ENCODE results near the gene PCP4. TPM values are rescaled to one million over a fixed set of nuclear protein-coding genes. Genes with fewer than 3 reads are reported as not detected.

Gene PCP4
- total and polyA plus RNA-seq, 10 donors = 0.98 to 5.4 (median 1.7) TPM; not detected in 5

DNA sequence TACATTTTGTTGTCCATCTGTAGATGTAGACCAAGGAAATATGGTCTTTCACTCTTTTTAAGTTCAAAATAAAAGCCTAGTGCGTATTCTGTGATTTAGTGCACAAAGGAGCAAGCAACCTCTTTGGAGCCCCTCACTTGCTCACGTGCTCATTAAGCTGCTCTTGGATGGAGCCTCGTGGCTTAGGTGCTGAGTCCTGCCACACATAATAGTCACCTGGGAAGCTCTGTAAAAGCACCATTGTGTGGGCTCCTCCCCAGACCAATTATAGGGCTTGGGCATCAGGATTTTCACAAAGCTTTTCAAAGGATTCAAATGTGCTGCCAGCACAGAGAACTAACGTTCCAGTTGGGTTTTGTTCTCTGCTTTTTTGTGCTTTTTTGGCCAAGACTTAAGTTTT is 85.0 kb downstream of the PCP4 start:
- DNase-seq = no peak
- Histone ChIP-seq H3K4me1 (no peaks in the 10 kb centered on the region), H3K4me3 (no peak overlapping the region), H3K9me3 (peaks cover 0 to 2% (median 0%) of the 10 kb centered on the region in 8 donors), H3K36me3 (no peaks in the 10 kb centered on the region), H3K27me3 (replicated peaks in 1 of 7) (peaks cover 0 to 15% (median 0%) of the 10 kb centered on the region in 7 donors), H3K27ac (no peak overlapping the region)
- WGBS, 5 donors = 68 to 81% (median 70%) methylated on average over 4 of the region's 4 CpGs
- intact Hi-C loops (cut with DNase I; ENCODE audit: low total_unique reads) = no loop called here
- TF ChIP-seq, protein P1, sequence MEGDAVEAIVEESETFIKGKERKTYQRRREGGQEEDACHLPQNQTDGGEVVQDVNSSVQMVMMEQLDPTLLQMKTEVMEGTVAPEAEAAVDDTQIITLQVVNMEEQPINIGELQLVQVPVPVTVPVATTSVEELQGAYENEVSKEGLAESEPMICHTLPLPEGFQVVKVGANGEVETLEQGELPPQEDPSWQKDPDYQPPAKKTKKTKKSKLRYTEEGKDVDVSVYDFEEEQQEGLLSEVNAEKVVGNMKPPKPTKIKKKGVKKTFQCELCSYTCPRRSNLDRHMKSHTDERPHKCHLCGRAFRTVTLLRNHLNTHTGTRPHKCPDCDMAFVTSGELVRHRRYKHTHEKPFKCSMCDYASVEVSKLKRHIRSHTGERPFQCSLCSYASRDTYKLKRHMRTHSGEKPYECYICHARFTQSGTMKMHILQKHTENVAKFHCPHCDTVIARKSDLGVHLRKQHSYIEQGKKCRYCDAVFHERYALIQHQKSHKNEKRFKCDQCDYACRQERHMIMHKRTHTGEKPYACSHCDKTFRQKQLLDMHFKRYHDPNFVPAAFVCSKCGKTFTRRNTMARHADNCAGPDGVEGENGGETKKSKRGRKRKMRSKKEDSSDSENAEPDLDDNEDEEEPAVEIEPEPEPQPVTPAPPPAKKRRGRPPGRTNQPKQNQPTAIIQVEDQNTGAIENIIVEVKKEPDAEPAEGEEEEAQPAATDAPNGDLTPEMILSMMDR (IDR thresholded peaks at IDR 0.05 in 8 of 11, conservative IDR thresholded peaks at IDR 0.05 in 3 of 11) = no peak
- no peak for TF ChIP-seq POLR2AphosphoS5 (IDR thresholded peaks at IDR 0.05)
- TF ChIP-seq POLR2A (IDR thresholded peaks at IDR 0.05) = no peak

DNA sequence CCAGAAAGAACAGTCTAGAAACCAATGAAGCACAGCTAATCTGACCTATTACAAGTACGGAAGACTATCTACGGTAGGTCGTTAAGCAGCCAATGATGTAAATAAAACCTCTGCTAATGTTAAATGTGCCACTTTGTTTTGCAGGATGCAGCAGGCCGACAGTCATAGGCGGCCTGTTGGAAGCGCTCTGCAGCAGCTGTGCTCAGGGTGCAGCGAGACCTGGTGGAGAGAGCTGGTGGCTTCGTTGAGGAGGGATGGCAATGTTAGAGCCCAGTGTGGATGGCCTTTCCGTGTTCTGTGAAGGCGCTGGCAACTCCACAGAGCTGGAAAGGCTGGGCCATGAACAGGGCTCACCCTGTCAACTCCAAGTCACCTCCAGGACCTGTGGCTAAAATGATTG is 87.3 kb downstream of the PCP4 start:
- Histone ChIP-seq H3K27ac (no peak overlapping the region), H3K4me1 (no peaks in the 10 kb centered on the region), H3K36me3 (no peaks in the 10 kb centered on the region), H3K9me3 (peaks cover 0 to 14% (median 2%) of the 10 kb centered on the region in 8 donors), H3K4me3 (no peak overlapping the region), H3K27me3 (replicated peaks in 1 of 7) (peaks cover 0 to 15% (median 0%) of the 10 kb centered on the region in 7 donors)
- intact Hi-C loops (cut with DNase I; ENCODE audit: low total_unique reads) = no loop called here
- TF ChIP-seq POLR2A (IDR thresholded peaks at IDR 0.05) (no peak), POLR2AphosphoS5 (IDR thresholded peaks at IDR 0.05) (no peak)
- TF ChIP-seq, protein P1 (IDR thresholded peaks at IDR 0.05 in 8 of 11, conservative IDR thresholded peaks at IDR 0.05 in 3 of 11) = no peak
- no peak for DNase-seq
- WGBS, 5 donors = 76 to 85% (median 82%) methylated on average over 10 of the region's 10 CpGs

DNA sequence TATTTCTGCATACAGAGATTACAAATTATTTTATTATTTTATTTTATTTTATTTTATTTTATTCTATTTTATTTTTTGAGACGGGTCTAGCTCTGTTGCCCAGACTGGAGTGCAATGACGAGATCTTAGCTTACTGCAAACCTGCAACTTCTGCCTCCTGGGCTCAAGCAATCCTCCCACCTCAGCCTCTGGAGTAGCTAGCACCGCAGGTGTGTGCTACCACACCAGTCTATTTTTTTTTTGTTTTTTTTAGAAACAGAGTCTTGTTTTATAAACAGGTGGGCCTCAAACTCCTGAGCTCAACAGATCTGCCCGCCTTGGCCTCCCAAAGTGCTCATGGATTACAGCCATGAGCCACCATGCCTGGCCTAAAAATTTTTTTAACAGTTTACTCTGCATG is 88.1 kb downstream of the PCP4 start:
- WGBS, 5 donors = 78 to 92% (median 88%) methylated on average over 4 of the region's 4 CpGs
- Histone ChIP-seq H3K36me3 (no peaks in the 10 kb centered on the region), H3K4me3 (no peak overlapping the region), H3K27ac (no peak overlapping the region), H3K4me1 (no peaks in the 10 kb centered on the region), H3K9me3 (peaks cover under 1 to 21% (median 8%) of the 10 kb centered on the region in 8 donors), H3K27me3 (replicated peaks in 1 of 7) (peaks cover 0 to 15% (median 0%) of the 10 kb centered on the region in 7 donors)
- no peak for TF ChIP-seq POLR2AphosphoS5 (IDR thresholded peaks at IDR 0.05)
- intact Hi-C loops (cut with DNase I; ENCODE audit: low total_unique reads) = no loop called here
- DNase-seq = no peak

DNA sequence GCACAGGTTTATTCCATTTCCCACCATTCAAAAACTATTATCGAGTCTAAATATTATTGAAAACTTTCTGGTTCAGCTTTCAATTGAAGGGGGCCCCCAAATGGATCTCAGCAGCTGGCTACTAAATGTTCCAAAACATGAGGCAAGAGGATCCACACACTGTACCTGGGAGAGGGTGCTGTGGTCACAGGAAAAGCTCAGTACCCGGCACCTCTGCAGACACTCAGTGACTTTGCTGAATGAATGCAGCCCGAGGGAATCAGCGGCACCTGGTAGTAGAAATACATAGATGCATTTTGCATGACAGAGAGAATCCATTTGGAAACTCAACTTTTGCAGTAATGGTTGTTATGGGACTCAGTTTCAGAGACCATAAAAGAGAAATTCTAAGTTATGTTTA is 89.3 kb downstream of the PCP4 start:
- Histone ChIP-seq H3K4me3 (no peak overlapping the region), H3K36me3 (no peaks in the 10 kb centered on the region), H3K9me3 (peaks cover 4 to 34% (median 17%) of the 10 kb centered on the region in 8 donors), H3K4me1 (no peaks in the 10 kb centered on the region), H3K27me3 (replicated peaks in 1 of 7) (peaks cover 0 to 9% (median 0%) of the 10 kb centered on the region in 7 donors), H3K27ac (no peak overlapping the region)
- no peak for DNase-seq
- intact Hi-C loops (cut with DNase I; ENCODE audit: low total_unique reads) = no loop called here
- 88 to 94% (median 91%) methylated on average over 4 of the region's 4 CpGs for WGBS, 5 donors
- no peak for TF ChIP-seq POLR2AphosphoS5 (IDR thresholded peaks at IDR 0.05)
- TF ChIP-seq POLR2A (IDR thresholded peaks at IDR 0.05) = no peak
- TF ChIP-seq, protein P1 (IDR thresholded peaks at IDR 0.05 in 8 of 11, conservative IDR thresholded peaks at IDR 0.05 in 3 of 11) = no peak

DNA sequence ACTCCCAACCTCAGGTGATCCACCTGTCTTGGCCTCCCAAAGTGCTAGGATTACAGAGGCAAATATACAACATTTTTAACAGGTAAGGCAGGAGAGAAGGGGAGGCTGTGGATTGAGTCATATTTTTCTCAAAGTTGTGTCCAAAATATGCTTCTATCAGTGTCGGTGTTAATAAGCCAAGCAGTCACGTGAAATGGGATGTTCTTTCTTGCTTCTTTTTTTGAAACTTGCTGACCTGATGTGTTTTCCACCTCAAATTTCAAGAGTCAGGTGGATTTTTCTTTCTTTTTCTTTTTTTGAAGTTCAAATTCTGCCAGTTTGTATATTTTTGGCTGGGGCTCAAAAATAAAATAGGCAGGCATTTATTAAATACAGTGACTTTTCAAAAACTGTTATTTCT is 91.5 kb downstream of the PCP4 start:
- Histone ChIP-seq H3K27ac (no peak overlapping the region), H3K27me3 (replicated peaks in 1 of 7) (no peaks in the 10 kb centered on the region), H3K36me3 (no peaks in the 10 kb centered on the region), H3K9me3 (peaks cover 4 to 42% (median 17%) of the 10 kb centered on the region in 8 donors), H3K4me1 (no peaks in the 10 kb centered on the region), H3K4me3 (no peak overlapping the region)
- intact Hi-C loops (cut with DNase I; ENCODE audit: low total_unique reads) = no loop called here
- WGBS, 5 donors = 78 to 94% (median 89%) methylated on average over 2 of the region's 2 CpGs
- DNase-seq = no peak
- TF ChIP-seq, protein P1 (IDR thresholded peaks at IDR 0.05 in 8 of 11, conservative IDR thresholded peaks at IDR 0.05 in 3 of 11) = no peak
- no peak for TF ChIP-seq POLR2A (IDR thresholded peaks at IDR 0.05)
- TF ChIP-seq POLR2AphosphoS5 (IDR thresholded peaks at IDR 0.05) = no peak

All from spleen (tissue), 11 donors.